ENCODE results near the gene PNPO.

DNA sequence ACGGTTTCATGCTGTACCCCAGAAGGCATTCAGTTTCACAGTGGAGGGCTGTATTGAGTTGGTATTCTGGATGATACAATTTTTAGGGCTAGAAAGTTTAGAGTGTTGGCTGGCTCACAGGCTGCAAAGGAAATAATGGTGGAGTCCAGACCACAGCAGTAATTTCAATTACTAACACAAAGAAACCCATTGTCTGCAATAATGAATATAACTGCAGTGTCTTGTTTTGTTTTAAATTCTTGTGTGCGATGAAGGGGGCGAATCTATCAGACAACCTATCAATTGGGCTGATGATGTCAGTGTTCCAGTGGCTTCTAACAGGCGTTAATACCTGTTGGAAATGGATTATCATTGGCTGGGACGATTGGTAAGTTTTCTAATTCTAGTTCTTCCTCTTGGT is 43.8 kb upstream of the PNPO start:
- TF ChIP-seq CTCF (conservative IDR thresholded peaks at IDR 0.05; ENCODE audit: low read length) (no peak), EZH2phosphoT487 (IDR thresholded peaks at IDR 0.05; ENCODE audit: borderline replicate concordance, low read depth, low read length) (no peak)

Measured in OCI-LY7 (cell line).